Measurements from ENCODE around the gene PDE4D.
"Not testable (repeated sequence)": the region's sequence is repeated elsewhere in the genome, so short reads cannot be mapped to it uniquely, and the experiment has no call there.

PDE4D gene

DNA sequence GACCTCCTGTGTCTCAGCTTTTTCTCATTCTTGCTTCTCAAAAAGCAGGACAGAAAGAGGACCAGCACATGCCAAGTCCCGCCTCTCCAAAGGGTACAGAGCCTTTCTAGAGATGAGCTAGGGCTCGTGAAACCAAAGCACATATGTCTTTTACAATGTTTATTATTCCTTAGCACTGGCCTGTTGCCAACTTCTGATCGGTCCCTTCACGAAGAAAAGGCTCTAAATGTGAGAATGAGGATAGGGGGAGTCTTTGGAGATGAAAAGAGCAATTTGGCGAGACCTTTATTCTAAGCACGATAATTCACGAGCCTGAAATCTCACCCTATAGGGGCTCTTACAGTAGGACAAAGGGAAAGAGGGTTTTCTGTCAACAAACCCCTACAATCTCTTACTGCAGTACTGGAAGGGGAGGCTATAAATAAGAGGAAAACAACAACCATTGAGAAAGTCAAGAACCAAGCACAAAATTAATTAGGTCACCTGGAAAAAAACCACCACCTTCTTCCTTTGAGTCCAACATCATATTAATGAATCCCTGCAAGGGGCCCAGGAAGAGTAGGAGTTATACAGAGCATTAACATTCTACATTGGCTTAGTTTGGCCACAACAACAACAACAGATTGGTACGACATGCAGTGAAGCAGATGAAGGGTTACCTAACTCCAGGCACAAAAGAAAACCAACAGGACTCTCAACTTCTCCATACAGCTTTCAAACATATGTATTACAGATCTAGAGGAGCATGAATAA, 309.5 kb downstream of the PDE4D start:
- no peak for DNase-seq (ENCODE audit: low spot score)

DNA sequence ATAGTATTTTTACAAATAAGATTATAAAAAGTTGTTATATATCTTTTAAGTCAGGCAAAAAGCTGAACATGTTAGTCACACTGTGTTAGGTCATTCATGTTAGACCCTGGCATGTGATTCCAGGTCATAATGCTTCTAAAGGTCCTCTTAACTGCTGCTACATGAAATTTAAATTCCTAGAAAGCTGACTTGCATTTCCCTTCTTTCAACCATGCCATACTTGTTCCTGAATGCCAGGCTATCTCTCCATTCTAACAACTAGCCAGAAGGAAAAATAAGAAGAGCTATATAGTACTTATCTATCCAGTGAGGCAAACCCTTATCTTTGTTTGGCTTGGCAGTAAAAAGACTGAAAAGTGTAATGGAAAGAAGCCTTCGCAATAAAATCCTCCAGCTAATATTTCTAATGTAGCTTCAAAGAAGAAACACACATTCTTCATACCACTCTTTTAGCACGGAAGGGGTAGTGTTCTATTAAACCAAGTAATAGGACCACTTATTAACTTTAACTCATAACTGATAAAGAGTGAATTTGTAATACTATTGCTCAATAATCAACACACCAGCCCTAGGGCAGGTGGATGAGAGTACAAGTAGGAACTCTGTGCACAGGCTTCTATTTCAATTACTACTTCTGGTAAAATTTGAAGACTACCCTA, 310.2 kb downstream of the PDE4D start:
- DNase-seq (ENCODE audit: low spot score) = no peak

DNA sequence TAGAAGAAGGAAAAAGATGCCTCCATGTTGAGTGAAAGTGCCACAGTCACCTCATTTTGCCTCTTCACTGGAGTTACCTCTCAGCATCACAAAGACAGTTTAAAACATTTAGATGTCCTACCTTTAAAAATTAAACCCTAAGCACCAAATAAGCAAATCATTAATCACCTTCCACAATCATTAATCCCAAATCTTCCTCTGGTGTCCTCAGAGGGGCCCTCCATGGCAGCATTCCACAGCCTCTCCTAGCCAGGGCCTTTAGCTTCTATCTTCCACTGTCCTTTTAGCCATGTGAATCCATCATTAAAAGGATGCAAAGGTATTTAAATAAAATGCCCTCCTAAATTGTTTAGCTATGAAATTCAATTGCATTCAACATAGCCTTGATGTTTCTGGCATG, 310.8 kb downstream of the PDE4D start:
- no peak for DNase-seq (ENCODE audit: low spot score)

DNA sequence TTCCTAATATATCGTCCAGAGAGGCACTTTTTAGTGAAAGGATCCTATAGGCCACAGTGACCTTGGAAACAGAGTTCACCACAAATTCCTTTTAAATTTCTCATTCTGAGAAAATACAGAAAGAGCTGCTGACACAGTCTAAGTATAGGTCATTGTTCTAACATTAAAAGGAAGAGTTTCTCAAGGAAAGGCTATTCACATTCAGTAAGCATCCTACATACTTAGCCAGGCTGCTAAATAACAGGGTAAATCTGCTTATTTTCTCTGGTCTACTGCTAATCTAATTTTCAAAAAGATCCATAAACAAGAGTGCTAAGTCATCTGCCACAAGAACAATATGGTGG, 313.7 kb downstream of the PDE4D start:
- DNase-seq (ENCODE audit: low spot score) = no peak

DNA sequence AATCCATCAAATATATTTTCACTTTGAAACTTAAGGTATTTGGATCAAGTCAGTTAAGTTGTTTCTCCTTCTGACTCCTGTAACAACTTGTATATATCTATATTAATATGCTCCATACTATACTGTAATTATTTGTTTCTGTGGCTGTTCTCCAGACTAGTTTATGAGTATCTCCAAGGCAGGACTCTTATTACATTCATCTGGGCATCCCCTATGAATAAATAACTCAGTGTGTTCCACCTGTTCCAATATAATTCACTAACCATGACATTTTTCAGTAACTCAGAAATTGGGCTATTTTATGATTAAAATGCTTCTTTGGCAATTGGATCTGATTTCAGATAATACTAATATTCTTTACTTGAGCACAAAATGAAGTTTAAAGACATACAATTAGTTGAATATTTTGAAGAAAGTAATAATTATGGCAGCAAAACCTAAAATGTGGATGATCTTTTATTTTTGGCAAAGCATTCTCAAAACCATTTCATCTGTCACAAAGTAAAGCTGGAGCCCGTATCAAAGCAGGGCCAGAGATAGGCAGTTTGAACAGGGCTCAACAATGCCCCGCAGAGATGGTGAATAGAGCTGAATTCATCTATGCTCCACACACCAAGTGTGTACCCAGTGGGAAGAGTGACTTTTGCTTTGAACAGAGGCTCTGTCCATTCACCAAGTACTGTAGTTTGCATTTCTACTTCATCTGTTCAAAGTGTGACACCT, 314.3 kb downstream of the PDE4D start:
- no peak for DNase-seq (ENCODE audit: low spot score)

DNA sequence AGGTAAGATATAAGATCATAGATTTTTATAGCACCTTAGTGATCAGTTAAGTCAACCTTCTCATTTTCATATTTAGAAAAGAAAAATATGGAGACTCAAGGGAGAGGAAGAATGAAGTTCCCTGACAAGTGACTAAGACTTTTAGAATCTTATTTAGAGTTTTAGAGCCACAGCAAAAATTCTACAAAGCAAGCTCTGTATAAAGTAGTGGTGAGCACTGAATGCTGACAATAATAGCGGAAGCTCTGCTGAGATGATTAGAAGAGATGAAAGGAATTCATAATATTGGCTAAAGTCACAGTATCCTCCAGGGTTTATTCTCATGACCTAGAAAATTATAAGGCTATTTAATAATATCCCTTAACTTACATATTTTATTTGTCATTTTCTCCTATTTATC, 316.0 kb downstream of the PDE4D start:
- DNase-seq (ENCODE audit: low spot score) = no peak

DNA sequence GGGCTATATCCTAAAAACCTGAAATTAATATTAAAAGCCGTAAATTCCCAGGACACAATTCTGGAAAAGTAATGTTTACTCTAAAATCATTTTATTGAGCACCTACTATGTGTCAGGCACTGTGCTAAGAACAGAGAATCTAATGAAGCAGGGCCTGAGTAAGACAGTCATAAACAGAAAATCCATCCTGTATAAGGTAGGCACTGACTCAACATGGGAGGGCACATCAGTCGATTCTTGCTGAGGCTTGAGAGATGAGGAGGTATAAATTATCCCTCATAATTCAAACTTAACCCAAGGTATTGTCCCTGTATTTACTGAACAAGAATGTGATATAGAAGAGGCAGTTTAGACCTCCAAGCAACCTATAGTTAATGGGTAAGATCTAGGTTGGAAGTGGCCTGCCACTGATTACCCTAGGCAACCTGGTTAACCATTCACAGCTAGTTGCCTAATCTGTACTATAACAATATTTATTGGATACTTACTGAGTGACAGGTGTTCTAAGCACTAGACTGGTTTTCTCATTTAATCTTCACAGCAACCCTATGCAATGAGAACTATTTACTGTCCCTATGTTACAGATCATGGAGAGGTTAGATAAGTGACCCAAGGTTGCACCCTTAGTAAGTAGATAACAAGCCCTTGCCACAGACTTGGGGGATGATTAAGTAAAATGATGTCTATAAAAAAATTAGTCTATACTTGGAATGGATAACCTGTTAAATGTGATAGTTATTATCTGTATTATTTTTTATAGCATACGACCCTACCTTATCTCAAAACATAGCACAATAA, 317.7 kb downstream of the PDE4D start:
- DNase-seq (ENCODE audit: low spot score) = no peak

DNA sequence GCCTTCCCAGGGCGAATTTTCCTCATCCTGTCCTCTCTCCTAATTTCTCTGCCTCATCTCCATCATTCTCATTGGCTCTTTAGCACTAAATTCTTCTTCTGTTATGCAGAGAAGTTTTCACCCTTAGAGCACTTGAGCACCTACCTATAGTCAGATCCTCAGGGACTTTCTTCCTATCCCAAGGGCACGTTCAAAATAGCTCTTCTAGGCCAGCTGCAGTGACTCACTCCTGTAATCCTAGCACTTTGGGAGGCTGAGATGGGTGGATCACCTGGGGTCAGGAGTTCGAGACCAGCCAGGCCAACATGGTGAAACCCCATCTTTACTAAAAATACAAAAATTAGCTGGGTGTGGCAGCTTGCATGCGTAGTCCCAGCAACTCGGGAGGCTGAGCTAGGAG, 320.0 kb downstream of the PDE4D start:
- not testable (repeated sequence) for DNase-seq (ENCODE audit: low spot score)

DNA sequence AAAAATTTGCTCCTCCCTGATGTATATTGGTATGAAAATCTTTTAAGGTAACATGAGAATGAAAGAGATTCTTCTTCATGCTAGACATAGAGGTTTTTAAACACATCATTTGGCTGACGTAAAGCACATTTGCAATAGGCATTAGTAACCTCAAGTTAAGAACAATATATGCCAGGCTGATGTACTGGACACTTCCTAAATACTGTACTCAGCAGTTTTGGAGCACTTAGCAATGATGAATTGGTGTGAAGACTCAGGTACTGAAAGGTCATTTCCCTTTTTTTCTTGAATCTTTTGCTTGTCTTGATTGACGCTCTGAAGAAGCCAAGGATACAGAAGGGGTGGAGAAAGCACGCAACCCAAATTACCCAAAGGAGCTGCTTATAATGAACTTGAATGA, 322.5 kb downstream of the PDE4D start:
- DNase-seq (ENCODE audit: low spot score) = no peak

DNA sequence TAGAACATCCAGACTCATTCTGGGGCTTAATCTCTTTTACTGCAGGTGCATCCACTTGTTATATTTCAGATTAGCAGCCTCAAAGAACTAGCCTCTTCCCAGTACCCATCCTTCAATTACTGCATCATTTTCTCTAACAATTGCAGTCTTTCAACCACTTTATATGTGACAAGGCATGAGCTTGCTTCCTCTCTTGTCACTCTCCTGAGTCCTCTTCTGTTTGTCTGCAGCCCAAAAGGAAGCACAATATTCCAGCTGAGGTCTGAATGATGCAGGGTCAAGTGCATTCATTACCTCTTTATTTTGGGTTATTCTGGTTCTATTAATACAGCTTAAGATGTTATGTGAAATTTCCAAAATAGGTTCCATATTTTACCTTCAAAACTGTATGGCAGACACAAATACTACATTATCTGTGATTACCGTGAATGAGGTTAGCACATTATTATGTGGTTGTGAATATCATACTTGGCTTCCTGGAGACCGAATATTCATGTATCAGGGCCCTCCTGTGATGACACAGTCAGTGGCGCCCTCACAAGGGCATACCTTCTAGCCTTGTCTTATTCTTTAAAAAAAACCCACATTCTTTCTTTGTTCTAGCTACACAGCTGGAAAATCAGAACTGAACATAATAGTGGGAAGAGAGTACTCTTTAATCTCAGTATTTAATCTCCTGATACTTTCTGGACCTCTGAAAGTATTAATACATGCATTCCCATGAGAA, 323.8 kb downstream of the PDE4D start:
- DNase-seq (ENCODE audit: low spot score) = no peak

DNA sequence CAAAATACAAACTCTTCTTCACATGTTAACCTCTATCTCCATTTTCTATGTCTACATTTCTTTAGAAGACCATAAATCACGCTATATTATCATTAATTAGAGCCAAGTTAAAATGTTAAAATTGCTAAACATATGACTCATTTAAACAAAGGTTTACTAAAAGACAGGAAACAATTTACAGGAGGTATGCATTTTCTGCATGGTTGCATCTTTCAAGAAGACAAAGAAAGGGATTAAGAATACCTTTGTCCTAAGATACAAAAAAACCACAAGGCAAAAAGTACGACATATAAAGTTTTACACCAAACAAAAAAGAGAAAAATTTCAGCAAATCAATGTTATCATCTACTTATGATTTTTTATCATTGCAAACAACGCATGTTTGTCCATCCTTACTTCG, 324.4 kb downstream of the PDE4D start:
- DNase-seq (ENCODE audit: low spot score) = no peak

DNA sequence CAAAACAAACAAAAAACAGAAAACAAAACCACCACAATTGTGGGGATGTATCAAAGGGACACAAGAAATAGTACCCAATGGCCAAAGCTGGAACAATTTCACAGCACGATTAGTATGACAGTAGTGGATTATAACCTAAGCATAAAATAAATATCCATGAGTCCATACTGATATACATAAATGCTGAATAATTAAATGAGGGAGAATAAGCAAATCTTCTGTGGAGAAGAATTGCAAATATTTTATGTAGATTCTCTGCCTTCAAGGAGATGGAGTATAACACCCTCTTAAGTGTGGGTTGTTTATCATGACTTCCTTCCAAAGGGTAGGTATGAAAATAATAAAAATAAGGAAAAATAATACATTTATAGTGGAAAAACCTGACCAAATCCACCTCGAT, 325.4 kb downstream of the PDE4D start:
- no peak for DNase-seq (ENCODE audit: low spot score)

DNA sequence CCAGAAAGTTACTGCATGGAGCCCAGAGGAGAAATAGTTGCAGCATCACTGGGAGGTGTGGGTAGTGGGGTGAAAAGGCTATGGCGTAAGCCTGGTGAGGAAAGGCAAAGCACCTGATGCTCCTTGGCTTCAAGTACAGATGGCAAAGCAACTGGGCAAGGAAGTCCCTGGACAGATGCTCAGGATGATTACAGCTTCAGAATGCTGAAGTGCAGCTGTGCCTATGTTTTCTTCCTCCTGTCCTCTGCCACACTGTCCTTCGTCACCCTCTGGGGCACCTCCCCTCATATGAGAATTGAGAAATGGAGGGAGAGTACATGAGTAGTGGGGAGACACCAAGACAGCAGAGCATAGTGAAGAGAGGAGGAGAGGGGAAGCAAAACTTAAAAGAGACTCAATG, 328.0 kb downstream of the PDE4D start:
- DNase-seq (ENCODE audit: low spot score) = no peak

DNA sequence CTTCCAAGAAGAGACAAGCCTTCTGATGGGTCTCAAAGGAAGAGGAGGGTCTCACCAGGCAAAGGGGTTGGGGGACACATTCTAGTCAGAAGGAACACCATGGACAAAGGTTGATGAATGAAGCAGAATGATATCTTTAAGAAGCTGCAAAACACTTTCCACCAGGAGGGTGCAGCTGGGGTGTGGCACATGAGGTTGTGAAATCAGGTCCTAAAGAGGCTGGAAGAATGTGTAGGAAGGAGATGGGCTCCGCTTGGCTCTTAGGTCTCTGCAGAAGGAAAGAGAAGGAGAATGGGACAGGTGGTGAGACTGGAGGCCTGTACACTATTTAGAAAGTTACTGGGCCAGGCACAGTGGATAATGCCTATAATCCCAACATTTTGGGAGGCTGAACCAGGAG, 328.6 kb downstream of the PDE4D start:
- DNase-seq (ENCODE audit: low spot score) = no peak

DNA sequence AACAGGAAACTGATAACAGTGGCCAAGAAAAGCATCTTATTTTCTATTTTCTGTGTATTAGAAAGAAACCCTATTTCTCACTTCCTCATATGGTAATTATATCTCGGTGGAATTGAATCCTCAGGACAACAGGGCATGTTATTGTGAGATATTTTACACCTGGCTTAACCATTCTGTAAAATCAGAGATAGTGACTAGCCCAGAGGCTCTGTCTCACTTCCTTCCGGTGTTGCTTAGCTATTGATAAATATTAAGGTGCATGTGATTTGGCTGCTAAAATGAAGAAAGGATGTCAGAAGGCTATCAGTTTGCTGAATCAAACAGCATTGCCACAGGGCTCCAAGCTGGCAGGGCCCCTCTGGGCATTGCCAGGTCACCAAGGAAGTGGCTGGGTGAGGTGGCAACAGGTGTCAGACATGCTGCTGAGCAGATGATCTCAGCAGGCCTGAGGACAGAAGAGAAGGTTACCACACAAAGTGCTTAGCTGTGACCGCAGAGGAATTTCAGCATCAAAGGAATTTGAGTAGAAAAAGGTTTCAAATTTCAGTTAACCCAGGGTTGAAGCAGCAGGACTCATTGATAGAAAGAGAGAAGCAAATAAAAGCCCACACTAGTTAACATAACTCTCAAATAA, 330.7 kb downstream of the PDE4D start:
- DNase-seq (ENCODE audit: low spot score) = no peak

DNA sequence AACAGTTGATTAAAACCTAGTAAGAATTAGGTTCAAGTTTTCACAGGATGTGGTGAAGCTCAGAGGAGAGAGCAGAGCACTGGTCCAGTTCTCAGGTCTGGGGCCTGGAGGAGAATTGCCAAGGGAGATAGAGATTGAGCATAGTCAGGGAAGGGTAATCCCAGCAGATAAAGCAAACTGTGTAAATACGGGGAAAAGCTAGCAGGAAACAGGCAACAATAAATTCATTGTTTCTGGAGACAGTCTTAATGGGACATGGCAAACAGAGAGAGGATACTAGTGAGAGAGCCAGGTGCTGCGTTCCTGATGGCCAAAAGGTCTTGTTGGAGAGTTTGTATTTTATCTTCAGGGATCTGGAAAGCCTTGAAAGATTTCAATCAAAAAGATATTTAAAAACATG, 333.0 kb downstream of the PDE4D start:
- DNase-seq (ENCODE audit: low spot score) = no peak

DNA sequence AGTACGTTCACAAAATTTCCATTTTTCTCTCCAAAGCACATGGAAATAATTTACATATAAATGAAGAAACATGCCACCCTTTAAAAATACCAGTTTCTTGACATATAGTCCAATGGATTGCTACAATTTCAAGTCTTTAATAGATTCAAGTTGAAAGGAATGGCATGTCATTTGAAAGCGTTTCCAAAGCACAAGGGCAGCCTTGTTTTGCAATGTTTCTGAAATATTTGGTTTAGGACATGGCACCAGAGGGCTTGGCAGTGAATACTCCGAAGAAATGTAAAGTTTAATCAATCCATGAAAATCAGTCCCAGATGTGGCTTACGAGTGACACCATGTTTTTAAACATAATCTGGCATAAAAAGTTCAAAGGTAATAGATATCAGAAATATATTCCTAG, 333.7 kb downstream of the PDE4D start:
- DNase-seq (ENCODE audit: low spot score) = no peak

DNA sequence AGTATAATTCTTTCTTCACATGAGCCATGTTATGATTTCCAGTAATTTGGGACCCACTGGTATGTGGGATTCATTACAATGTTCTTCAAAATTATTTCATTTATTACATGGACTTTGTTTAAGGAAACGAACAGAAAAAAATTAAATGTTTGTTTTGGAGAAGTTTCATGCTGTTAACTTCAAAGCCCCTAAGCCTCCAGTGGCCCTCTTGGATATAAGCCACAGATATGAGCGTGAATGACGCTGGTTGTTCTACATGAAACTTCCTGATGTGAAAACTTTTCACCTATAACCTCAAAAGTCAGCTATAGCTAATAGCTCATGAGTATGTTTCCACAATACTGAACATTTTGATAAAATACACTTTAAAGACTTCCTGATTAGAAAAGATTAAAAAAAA, 334.2 kb downstream of the PDE4D start:
- DNase-seq (ENCODE audit: low spot score) = no peak

DNA sequence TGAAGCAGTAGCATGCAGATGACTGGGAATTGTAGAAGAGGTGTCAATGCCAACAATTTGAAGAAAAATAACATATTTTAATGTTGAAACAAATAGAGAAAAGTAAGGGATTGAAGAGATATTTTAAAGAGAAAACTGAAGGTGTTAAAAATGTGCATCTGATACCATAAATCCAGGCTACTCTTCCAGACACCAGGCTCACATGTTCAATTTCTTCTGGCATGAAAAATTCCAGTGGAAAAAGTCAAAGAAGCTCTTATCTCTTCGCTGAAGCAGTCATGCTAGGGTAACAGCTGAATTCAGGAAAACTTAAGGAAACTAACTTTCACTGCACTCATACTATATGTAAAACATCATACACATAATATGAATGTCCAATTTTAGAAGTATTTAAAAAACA, 335.0 kb downstream of the PDE4D start:
- no peak for DNase-seq (ENCODE audit: low spot score)

DNA sequence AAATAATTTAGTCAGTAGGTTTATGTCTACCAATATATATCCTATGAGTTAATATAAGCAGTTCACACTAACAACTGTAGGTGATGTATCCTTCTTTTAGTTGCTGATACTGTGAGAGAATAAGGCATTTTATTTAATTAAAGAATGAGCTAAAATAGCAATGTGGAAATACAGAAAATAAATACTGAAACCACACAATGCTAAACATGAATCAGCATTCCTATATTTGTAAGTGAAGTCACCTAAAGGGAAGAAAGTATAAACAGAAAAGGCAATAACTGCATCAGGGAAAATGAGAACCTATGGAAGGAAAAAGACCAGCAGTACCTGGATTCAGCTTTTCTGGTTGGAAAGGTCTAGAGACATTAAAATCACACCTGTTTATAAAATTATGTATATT, 336.0 kb downstream of the PDE4D start:
- DNase-seq (ENCODE audit: low spot score) = no peak

DNA sequence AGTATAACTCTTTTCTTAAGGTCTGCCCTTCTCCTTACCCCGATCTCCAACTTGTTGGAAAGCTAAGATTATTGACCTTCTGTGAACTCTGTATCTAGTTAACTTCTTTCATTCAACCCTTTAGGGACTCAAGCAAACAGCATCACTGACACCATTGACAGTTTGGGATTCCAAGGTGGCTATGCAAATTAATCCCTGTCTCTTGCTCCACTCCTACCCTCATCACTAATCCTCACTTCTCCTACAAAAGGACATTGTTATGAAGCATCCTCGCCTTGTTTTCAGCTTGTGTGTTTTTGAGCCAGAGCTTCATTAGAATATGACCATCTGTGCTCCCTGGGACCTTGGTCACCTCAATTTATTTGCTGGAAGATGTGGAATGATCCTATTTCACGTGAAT, 337.9 kb downstream of the PDE4D start:
- DNase-seq (ENCODE audit: low spot score) = no peak

Measured in SK-N-DZ (cell line).